ENCODE measurements around the gene CLHC1.

DNA sequence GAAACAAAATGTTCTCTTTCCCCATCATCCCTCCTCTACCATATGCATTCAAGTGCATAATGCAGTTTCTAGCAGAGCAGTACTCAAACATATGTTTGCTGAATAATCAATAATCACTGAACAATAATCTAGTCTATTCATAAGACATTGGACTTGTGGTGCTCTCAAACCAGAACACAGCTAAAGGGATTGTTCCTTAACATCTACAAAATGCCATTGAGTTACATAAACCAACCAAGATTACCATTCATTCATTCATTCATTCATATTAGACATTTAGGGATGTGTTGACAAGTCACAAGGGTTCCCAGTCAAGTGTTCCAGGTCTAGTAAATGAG lies 3.9 kb downstream of the CLHC1 start:
- TF ChIP-seq, protein P1, sequence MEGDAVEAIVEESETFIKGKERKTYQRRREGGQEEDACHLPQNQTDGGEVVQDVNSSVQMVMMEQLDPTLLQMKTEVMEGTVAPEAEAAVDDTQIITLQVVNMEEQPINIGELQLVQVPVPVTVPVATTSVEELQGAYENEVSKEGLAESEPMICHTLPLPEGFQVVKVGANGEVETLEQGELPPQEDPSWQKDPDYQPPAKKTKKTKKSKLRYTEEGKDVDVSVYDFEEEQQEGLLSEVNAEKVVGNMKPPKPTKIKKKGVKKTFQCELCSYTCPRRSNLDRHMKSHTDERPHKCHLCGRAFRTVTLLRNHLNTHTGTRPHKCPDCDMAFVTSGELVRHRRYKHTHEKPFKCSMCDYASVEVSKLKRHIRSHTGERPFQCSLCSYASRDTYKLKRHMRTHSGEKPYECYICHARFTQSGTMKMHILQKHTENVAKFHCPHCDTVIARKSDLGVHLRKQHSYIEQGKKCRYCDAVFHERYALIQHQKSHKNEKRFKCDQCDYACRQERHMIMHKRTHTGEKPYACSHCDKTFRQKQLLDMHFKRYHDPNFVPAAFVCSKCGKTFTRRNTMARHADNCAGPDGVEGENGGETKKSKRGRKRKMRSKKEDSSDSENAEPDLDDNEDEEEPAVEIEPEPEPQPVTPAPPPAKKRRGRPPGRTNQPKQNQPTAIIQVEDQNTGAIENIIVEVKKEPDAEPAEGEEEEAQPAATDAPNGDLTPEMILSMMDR (IDR thresholded peaks at IDR 0.05; ENCODE audit: insufficient read depth, low read length): no peak
- TF ChIP-seq POLR2AphosphoS5 (IDR thresholded peaks at IDR 0.05; ENCODE audit: low read depth) (no peak), GABPA (IDR thresholded peaks at IDR 0.05; ENCODE audit: low read depth) (no peak), SPI1 (IDR thresholded peaks at IDR 0.05; ENCODE audit: borderline replicate concordance, low read depth) (no peak)
- TF ChIP-seq, protein P2, sequence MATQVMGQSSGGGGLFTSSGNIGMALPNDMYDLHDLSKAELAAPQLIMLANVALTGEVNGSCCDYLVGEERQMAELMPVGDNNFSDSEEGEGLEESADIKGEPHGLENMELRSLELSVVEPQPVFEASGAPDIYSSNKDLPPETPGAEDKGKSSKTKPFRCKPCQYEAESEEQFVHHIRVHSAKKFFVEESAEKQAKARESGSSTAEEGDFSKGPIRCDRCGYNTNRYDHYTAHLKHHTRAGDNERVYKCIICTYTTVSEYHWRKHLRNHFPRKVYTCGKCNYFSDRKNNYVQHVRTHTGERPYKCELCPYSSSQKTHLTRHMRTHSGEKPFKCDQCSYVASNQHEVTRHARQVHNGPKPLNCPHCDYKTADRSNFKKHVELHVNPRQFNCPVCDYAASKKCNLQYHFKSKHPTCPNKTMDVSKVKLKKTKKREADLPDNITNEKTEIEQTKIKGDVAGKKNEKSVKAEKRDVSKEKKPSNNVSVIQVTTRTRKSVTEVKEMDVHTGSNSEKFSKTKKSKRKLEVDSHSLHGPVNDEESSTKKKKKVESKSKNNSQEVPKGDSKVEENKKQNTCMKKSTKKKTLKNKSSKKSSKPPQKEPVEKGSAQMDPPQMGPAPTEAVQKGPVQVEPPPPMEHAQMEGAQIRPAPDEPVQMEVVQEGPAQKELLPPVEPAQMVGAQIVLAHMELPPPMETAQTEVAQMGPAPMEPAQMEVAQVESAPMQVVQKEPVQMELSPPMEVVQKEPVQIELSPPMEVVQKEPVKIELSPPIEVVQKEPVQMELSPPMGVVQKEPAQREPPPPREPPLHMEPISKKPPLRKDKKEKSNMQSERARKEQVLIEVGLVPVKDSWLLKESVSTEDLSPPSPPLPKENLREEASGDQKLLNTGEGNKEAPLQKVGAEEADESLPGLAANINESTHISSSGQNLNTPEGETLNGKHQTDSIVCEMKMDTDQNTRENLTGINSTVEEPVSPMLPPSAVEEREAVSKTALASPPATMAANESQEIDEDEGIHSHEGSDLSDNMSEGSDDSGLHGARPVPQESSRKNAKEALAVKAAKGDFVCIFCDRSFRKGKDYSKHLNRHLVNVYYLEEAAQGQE (IDR thresholded peaks at IDR 0.05; ENCODE audit: insufficient replicate concordance, low read depth): no peak

Data from HL-60 (cell line).